ENCODE measurements around the gene ZDHHC21. TPM values are rescaled to one million over a fixed set of nuclear protein-coding genes. Genes with fewer than 3 reads are reported as not detected.

The ZDHHC21 gene
- polyA plus RNA-seq, 2 of the 4 experiments (the other 2 are of a cell fraction): 3.7 to 9.1 TPM

DNA sequence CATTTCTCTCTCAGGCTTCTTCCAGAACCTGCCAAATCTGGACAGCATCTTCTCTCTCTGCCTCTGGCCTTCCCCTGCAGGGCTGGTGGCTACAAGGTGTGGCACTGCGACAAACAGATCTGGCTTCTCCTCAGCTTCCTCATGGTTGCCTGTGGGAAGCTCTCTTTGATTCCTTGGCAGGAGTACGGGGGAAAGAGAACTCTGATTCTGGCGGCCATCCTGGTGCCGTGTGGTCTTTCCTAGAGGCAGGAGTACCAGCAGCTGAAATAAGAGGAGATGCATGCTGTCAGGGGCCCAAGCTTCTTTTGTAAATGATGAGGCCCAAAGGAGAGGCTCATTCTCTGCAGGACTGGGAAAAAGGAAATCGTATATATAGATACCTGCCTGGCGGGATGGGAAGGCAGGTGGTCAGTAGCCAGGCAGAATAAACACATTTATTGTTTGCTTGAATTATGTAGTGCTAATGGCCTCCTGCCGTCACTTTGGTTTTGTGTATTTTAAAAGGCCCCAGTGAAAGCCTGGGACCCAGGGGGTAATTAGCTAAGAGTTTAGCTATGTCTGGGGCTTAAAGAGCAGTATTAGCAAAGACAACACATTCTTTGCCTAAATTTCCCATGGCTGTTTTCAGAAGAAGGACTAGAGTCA lies 29.3 kb upstream of the ZDHHC21 start, which contains the start of gene CER1 (continued):
- no peak for TF ChIP-seq MAFK (IDR thresholded peaks at IDR 0.05; ENCODE audit: partially characterized antibody)
- no peak for TF ChIP-seq NFE2L2 (conservative IDR thresholded peaks at IDR 0.05; ENCODE audit: low read length)
- TF ChIP-seq SMC3 (IDR thresholded peaks at IDR 0.05): no peak

DNA sequence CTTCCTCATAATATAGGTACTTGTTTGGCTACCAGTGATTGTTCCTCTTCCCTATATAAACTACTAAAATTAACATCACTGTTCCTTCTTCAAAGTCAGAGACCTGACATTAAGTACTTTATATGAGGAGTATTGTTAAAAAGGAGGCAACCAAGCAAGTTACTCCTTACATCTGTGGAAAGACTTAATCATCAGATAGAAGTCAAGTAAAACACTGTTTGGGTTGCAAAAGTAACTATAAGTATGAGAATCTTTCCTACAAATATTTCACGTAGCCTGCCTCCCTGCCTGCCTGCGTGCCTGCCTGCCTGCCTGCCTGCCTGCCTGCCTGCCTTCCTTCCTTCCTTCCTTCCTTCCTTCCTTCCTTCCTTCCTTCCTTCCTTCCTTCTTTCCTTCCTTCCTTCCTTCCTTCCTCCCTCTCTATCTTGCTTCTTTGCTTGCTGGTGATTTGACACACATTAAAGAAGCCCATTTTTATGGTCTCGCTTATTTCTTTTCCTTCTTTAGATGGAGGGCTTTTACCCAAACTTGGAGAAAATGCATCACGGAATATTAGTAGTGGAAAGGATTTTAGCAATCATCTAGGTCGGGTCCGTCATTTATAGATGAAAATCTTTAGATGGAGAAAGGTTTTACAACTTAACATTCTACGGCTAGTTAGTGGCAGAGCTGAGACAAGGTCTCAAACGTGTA lies 26.1 kb upstream of the ZDHHC21 start:
- Histone ChIP-seq H3K27ac (no peak overlapping the region), H3K4me3 (no peak overlapping the region), H3K4me2 (no peak overlapping the region), H3K4me1 (no peaks in the 10 kb centered on the region), H3K9me3 (no peaks in the 10 kb centered on the region)
- DNase-seq (ENCODE audit: low read depth in 1 of 2, low spot score in 1 of 2): no peak
- WGBS (ENCODE audit: missing lambda C conversion rate): 7% methylated on average over 8 of the region's 8 CpGs
- POLR2A ChIA-PET: no interaction called here
- CTCF ChIA-PET: no interaction called here
- TF ChIP-seq NR3C1 (IDR thresholded peaks at IDR 0.05) (no peak), KDM5A (IDR thresholded peaks at IDR 0.05) (no peak), FOXS1 (CRISPR knock-in tag; IDR thresholded peaks at IDR 0.05) (no peak), TFCP2L1 (CRISPR knock-in tag; IDR thresholded peaks at IDR 0.05) (no peak), RCOR1 (IDR thresholded peaks at IDR 0.05; ENCODE audit: low read depth, low read length) (no peak), RFX5 (IDR thresholded peaks at IDR 0.05) (no peak), ZFP36 (IDR thresholded peaks at IDR 0.05; ENCODE audit: borderline replicate concordance, partially characterized antibody) (no peak), MYC (IDR thresholded peaks at IDR 0.05; ENCODE audit: borderline replicate concordance, low read length) (no peak), FOSL2 (IDR thresholded peaks at IDR 0.05) (no peak), FOSL2 (CRISPR knock-in tag; IDR thresholded peaks at IDR 0.05) (no peak), MAX (IDR thresholded peaks at IDR 0.05) (no peak), CBX8 (IDR thresholded peaks at IDR 0.05) (no peak), CHD4 (IDR thresholded peaks at IDR 0.05; ENCODE audit: borderline replicate concordance) (no peak), ATOH8 (CRISPR knock-in tag; IDR thresholded peaks at IDR 0.05; ENCODE audit: low read depth) (no peak), SMC3 (IDR thresholded peaks at IDR 0.05) (no peak), CBX2 (IDR thresholded peaks at IDR 0.05; ENCODE audit: borderline replicate concordance, low read depth) (no peak), JUNB (IDR thresholded peaks at IDR 0.05) (no peak)
- TF ChIP-seq, protein P1, sequence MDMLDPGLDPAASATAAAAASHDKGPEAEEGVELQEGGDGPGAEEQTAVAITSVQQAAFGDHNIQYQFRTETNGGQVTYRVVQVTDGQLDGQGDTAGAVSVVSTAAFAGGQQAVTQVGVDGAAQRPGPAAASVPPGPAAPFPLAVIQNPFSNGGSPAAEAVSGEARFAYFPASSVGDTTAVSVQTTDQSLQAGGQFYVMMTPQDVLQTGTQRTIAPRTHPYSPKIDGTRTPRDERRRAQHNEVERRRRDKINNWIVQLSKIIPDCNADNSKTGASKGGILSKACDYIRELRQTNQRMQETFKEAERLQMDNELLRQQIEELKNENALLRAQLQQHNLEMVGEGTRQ (IDR thresholded peaks at IDR 0.05): no peak
- TF ChIP-seq, protein P2, sequence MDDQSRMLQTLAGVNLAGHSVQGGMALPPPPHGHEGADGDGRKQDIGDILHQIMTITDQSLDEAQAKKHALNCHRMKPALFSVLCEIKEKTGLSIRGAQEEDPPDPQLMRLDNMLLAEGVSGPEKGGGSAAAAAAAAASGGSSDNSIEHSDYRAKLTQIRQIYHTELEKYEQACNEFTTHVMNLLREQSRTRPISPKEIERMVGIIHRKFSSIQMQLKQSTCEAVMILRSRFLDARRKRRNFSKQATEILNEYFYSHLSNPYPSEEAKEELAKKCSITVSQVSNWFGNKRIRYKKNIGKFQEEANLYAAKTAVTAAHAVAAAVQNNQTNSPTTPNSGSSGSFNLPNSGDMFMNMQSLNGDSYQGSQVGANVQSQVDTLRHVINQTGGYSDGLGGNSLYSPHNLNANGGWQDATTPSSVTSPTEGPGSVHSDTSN (IDR thresholded peaks at IDR 0.05): no peak
- TF ChIP-seq, protein P3, sequence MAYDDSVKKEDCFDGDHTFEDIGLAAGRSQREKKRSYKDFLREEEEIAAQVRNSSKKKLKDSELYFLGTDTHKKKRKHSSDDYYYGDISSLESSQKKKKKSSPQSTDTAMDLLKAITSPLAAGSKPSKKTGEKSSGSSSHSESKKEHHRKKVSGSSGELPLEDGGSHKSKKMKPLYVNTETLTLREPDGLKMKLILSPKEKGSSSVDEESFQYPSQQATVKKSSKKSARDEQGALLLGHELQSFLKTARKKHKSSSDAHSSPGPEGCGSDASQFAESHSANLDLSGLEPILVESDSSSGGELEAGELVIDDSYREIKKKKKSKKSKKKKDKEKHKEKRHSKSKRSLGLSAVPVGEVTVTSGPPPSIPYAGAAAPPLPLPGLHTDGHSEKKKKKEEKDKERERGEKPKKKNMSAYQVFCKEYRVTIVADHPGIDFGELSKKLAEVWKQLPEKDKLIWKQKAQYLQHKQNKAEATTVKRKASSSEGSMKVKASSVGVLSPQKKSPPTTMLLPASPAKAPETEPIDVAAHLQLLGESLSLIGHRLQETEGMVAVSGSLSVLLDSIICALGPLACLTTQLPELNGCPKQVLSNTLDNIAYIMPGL (CRISPR knock-in tag; IDR thresholded peaks at IDR 0.05; ENCODE audit: borderline replicate concordance): no peak
- ATAC-seq: no peak
- no peak for FAIRE-seq

Measured in A549 (cell line).